Nephron progenitor cell (in vitro differentiated cells): Measurements from ENCODE around the gene PLD1.

Source experiments
- DNase-seq: peaks from one replicate; pipeline ENCODE4 v3.0.0; 2021
- H3K27ac Mint-ChIP-seq: 2 replicates; pipeline ENCODE4 v1.8.0; 2021; ENCODE audit warnings: mild to moderate bottlenecking, moderate library complexity, mixed read lengths
- H3K27me3 Mint-ChIP-seq: 2 replicates; pipeline ENCODE4 v1.8.0; 2021; ENCODE audit warnings: mild to moderate bottlenecking, low read depth, mixed read lengths; ENCODE audit not compliant: poor library complexity
- H3K36me3 Mint-ChIP-seq: 2 replicates; pipeline ENCODE4 v1.8.0; 2021; ENCODE audit warnings: low read depth, mixed read lengths
- H3K4me1 Mint-ChIP-seq: 2 replicates; pipeline ENCODE4 v1.8.0; 2021; ENCODE audit warnings: mixed read lengths
- H3K4me3 Mint-ChIP-seq: 2 replicates; pipeline ENCODE4 v1.8.0; 2021; ENCODE audit warnings: mild to moderate bottlenecking, moderate library complexity, mixed read lengths
- H3K9me3 Mint-ChIP-seq: 2 replicates; pipeline ENCODE4 v1.8.0; 2021; ENCODE audit warnings: mild to moderate bottlenecking, moderate library complexity, mixed read lengths
- TF ChIP-seq, protein P1 (sequence below): fragments of 200-600 bp; sonication (generic); IDR thresholded peaks from 2 replicates; pipeline ENCODE4 v1.5.0; 2021; ENCODE audit warnings: antibody characterized with exemption

PLD1 gene

DNA sequence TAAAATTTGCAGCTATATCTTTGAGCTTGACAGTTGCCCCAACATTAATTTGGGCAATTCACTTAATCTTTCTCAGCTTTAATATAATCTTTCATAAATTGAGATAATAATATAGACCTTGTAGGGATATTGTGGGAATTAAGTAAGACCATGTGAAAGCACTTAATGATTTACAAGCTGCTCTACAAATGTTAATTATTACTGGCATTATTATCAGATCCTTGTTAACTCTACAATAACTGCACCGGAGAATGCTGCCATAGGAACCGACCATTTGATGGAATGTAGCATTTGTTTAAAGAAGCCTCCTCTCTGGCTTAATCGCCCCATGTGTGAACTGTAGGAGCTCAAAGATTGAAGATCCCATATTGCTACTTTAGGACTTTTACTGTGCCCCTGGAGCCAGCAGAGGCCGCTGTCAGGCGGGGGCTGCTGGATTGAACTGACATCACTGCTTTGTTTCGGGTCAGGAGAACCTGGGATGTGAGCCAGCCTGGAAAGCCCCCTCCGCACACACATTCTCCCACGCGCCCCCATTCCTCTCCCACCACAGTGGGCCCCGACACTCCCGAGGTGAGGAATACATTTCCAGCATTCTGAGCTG, 195.9 kb downstream of the PLD1 start:
- Mint-ChIP-seq H3K27me3 (peaks cover 6% of the 10 kb centered on the region), H3K4me3 (no peak overlapping the region), H3K27ac (no peak overlapping the region), H3K4me1 (peaks cover 15% of the 10 kb centered on the region), H3K36me3 (peaks cover 12% of the 10 kb centered on the region), H3K9me3 (peaks cover 16% of the 10 kb centered on the region)
- DNase-seq = peak; percentile 59
- TF ChIP-seq, protein P1, sequence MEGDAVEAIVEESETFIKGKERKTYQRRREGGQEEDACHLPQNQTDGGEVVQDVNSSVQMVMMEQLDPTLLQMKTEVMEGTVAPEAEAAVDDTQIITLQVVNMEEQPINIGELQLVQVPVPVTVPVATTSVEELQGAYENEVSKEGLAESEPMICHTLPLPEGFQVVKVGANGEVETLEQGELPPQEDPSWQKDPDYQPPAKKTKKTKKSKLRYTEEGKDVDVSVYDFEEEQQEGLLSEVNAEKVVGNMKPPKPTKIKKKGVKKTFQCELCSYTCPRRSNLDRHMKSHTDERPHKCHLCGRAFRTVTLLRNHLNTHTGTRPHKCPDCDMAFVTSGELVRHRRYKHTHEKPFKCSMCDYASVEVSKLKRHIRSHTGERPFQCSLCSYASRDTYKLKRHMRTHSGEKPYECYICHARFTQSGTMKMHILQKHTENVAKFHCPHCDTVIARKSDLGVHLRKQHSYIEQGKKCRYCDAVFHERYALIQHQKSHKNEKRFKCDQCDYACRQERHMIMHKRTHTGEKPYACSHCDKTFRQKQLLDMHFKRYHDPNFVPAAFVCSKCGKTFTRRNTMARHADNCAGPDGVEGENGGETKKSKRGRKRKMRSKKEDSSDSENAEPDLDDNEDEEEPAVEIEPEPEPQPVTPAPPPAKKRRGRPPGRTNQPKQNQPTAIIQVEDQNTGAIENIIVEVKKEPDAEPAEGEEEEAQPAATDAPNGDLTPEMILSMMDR = peak; percentile 66

DNA sequence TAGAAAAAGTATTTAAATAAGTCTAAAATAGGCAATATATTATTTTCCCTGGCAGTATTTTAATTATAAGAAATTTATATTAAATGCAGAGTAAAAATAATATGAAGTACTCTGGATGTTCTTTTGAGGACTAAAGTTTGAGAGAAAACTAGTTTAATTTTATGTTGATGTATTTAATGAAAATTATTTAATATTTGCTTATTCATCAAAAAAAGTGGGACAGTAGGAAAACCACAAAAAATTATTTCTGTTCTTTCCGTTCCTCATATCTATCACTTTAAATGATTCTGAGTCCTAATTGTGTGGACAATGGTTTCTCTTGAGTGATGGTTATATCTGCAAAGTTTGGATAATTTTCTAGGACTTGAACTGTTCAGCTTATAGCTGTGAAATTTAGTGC, 202.8 kb downstream of the PLD1 start:
- H3K27ac Mint-ChIP-seq = no peak overlapping the region
- no peaks in the 10 kb centered on the region for H3K4me1 Mint-ChIP-seq
- DNase-seq = no peak
- peaks cover 3% of the 10 kb centered on the region for H3K27me3 Mint-ChIP-seq
- H3K36me3 Mint-ChIP-seq = no peaks in the 10 kb centered on the region
- H3K4me3 Mint-ChIP-seq = no peak overlapping the region
- no peaks in the 10 kb centered on the region for H3K9me3 Mint-ChIP-seq
- TF ChIP-seq, protein P1 = no peak

DNA sequence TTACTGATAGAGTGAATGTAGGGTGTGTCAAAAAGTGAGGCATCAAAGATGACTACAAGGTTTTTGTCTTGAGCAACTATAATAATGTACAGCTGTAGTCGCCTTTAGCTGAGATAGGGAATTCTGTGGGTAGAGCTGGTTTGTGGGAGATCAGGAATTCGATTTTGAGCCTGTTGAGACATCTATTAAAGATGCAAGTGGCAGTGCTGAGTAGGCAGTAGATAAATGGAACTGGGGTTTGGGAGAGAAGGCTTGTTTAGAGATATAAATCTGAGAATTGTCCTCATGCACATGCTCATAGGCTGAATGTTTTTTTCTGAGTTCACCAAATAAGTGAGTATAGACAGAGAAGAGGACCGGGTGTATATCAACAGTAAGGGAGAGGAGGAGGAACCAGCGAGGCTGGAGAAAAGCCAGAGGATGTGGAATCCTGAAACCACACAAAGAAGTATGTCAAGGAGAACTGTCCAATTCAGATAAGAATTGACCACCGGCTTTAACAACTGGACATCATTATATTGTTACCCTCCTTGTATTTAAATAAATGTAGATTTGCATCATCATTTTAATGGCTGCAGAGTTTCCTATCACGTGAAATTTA, 204.0 kb downstream of the PLD1 start:
- Mint-ChIP-seq H3K27me3 (peaks cover 3% of the 10 kb centered on the region), H3K27ac (no peak overlapping the region), H3K4me3 (no peak overlapping the region), H3K36me3 (no peaks in the 10 kb centered on the region), H3K9me3 (no peaks in the 10 kb centered on the region), H3K4me1 (no peaks in the 10 kb centered on the region)
- DNase-seq = no peak
- TF ChIP-seq, protein P1 = no peak

DNA sequence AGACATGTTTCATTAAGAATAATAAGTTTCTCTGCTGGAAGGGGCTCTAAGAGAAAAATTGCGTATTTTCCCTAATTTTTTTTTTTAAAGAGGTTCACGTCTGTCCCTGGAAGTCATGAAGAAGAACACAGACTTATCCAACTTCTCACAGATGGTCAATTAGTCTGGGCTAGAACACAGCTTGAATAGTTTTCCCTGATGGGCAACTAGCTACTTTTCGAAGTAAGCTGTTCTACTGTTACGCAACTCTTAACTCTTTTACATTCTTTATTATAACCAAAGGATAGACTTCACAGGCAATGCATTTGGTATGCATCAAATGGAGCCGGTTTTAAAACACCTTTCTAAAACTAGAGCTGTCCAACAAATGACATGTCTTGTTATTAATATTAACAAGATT, 205.9 kb downstream of the PLD1 start:
- H3K4me1 Mint-ChIP-seq = no peaks in the 10 kb centered on the region
- no peak overlapping the region for H3K4me3 Mint-ChIP-seq
- peaks cover 3% of the 10 kb centered on the region for H3K27me3 Mint-ChIP-seq
- DNase-seq = no peak
- TF ChIP-seq, protein P1 = no peak
- no peak overlapping the region for H3K27ac Mint-ChIP-seq
- no peaks in the 10 kb centered on the region for H3K36me3 Mint-ChIP-seq
- H3K9me3 Mint-ChIP-seq = no peaks in the 10 kb centered on the region

DNA sequence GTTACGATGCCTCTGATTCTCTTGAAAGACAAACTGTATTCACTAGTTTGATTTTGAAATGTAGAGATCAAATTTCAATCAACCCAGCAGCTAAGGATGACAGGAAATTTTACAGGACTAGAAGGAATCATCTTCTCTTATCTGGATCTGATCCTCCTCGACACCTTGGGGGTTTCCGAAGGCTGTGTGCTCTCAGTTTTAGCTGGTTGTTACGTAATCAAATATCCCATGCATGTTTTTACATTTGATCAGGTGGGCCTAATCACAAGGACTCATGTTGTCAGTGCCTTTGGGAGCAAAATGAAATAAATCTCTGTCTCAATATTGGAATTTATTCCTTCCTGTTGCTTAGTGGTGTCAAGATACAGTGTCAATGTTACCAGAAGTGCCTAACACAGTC, 208.2 kb downstream of the PLD1 start:
- H3K4me3 Mint-ChIP-seq = no peak overlapping the region
- H3K27me3 Mint-ChIP-seq = no peaks in the 10 kb centered on the region
- no peak overlapping the region for H3K27ac Mint-ChIP-seq
- TF ChIP-seq, protein P1 = no peak
- no peaks in the 10 kb centered on the region for H3K4me1 Mint-ChIP-seq
- H3K9me3 Mint-ChIP-seq = no peaks in the 10 kb centered on the region
- no peaks in the 10 kb centered on the region for H3K36me3 Mint-ChIP-seq
- DNase-seq = no peak

DNA sequence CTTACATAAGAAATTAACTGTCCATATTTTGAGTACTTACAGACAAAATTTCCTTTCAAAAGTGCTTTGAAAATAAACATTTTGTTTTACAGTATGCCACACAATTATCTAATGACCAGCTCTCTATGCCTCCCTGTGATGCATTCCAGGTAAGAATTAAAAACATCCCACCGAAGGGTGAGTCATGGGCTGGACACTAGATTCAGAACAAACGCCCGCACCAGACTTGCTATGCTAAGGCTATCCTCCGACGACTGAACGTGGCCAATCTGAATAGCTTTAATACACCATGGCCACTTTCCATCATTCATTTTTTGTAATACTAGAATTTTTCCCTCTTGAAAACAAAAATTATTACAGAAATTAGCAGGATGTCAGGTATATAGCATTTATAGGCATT, 210.3 kb downstream of the PLD1 start:
- Mint-ChIP-seq H3K27me3 (no peaks in the 10 kb centered on the region), H3K27ac (no peak overlapping the region), H3K9me3 (no peaks in the 10 kb centered on the region), H3K4me3 (no peak overlapping the region), H3K36me3 (no peaks in the 10 kb centered on the region), H3K4me1 (no peaks in the 10 kb centered on the region)
- DNase-seq = no peak
- TF ChIP-seq, protein P1 = no peak
